ENCODE measurements around the gene ZNF280B.

GRCh38 chr22:22452996-22453686 lies 55.4 kb downstream of the ZNF280B start:
- no peak for TF ChIP-seq POLR2AphosphoS5 (IDR thresholded peaks at IDR 0.05; ENCODE audit: borderline replicate concordance, low read depth, low read length)
- TF ChIP-seq EZH2 (IDR thresholded peaks at IDR 0.05) = no peak
